ENCODE results near the gene FOXQ1. TPM values are rescaled to one million over a fixed set of nuclear protein-coding genes. Genes with fewer than 3 reads are reported as not detected.

The FOXQ1 gene
- total and polyA plus RNA-seq, 2 of the 13 experiments (the other 11 are each of a cell fraction or from before 2014, with no cell fraction given) = 35.2 to 39.8 TPM

DNA sequence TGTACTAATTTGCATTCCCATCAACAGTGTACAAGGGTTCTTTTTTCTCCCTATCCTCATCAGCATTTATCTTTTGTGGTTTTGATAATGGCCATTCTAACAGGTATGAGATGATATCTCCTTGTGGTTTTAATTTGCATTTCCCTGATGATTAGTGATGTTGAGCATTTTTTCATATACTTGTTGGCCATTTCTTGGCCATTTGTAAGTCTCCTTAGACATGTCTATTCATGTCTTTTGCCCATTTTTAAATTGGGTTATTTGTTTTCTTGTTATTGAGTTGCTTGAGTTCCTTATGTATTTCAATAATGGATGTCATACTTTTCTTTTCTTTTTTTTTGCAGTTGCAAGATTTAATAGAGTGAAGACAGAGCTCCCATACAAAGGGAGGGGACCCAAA is 17.8 kb downstream of the FOXQ1 start (continued):
- no peak for TF ChIP-seq ZNF800 (CRISPR knock-in tag; IDR thresholded peaks at IDR 0.05)

DNA sequence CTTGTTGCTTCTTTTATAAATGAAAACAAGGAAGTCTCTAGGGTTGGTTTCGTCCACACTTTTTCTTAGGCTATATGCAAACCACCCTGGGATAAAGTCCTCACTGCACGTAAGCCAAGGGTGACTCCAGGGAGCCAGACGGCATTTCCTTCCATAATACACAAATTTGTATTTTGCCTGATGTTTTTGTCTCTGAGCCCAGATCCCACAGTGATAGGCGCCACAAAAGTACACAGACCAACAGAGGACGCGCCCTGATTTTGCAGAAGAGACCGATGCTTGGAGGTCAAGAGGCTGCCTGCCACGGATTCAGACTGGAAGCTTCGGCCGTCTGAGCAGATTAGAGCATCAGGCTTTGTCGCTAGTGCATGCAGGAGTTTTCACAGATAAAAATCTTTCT is 22.8 kb downstream of the FOXQ1 start:
- Histone ChIP-seq H3K36me3 (replicated peaks in 1 of 2; ENCODE audit: control insufficient read depth in 1 of 2, insufficient read depth in 2 of 2, low read length in 2 of 2) (no peaks in the 10 kb centered on the region), H3K27me3 (ENCODE audit: control insufficient read depth in 1 of 2, insufficient read depth in 2 of 2, low read length in 2 of 2) (peaks cover 0 to 2% of the 10 kb centered on the region in 2 experiments; a peak in 1 of 5 replicates), H3K4me2 (ENCODE audit: low read depth, low read length) (peak overlapping the region; percentile 88), H3K4me3 (replicated peaks in 1 of 3; ENCODE audit: insufficient read depth in 1 of 3, low read depth in 2 of 3, low read length in 3 of 3) (peak overlapping the region; percentile 9 to 54 (median 25); a peak in 5 of 6 replicates), H3K9me3 (ENCODE audit: low read length) (peaks cover 11% of the 10 kb centered on the region; the same call in 1 of the 2 replicates), H3K79me2 (ENCODE audit: insufficient read depth, low read length) (no peaks in the 10 kb centered on the region), H4K20me1 (ENCODE audit: insufficient read depth, low read length) (no peaks in the 10 kb centered on the region), H3K4me1 (ENCODE audit: insufficient read depth, low read length) (peaks cover 48% of the 10 kb centered on the region), H2AFZ (ENCODE audit: low read length) (peak overlapping the region; percentile 45), H3K27ac (ENCODE audit: extremely low read length, insufficient read depth, low read length) (peak overlapping the region; percentile 73), H3K9ac (ENCODE audit: insufficient read depth, low read depth, low read length) (peak overlapping the region; percentile 28; the same call in 1 of the 2 replicates)
- ChIA-PET POLR2A (interaction anchor here (0.7 to 7.3 kb wide), 16 partner anchors 10 to 433 kb away, joined by 3 to 284 read pairs (median 18); partner anchors contain the start of gene FOXQ1), CTCF (ENCODE audit: low intra/inter-chr PET ratio, low total read pairs) (interaction anchor here (2.1 to 2.8 kb wide), 5 partner anchors 19 to 537 kb away, joined by 9 to 33 read pairs (median 11); partner anchors contain the start of gene FOXQ1)
- FAIRE-seq = no peak
- no peak for DNase-seq (ENCODE audit: low spot score)
- WGBS (ENCODE audit: low lambda C conversion rate) = 18% methylated on average over 11 of the region's 11 CpGs
- BruUV-seq (replicated peaks) = TSS peak; percentile 51
- intact Hi-C loops (cut with micrococcal nuclease; ENCODE audit: unreplicated experiment) (loop anchor here (1.0 kb wide), 5 partner anchors 9 to 106 kb away; no protein-coding TSS in a partner anchor), in situ Hi-C loops (cut with HindIII; ENCODE audit: extremely low pct_ligation_motif_present, low pct_unique_long_range_greater_than_20kb) (loop anchor here (5.0 kb wide), 1 partner anchor 422 kb away; no protein-coding TSS in a partner anchor)
- ATAC-seq = 0 out of 3 replicates have a peak, but pooled peaks have one; percentile 2
- no peak for TF ChIP-seq ZNF318 (CRISPR knock-in tag; IDR thresholded peaks at IDR 0.05)
- TF ChIP-seq MED8 (CRISPR knock-in tag; IDR thresholded peaks at IDR 0.05; ENCODE audit: insufficient replicate concordance) = no peak
- no peak for TF ChIP-seq AKAP8 (CRISPR knock-in tag; IDR thresholded peaks at IDR 0.05)
- TF ChIP-seq ZNF274 (CRISPR knock-in tag; IDR thresholded peaks at IDR 0.05) = no peak
- no peak for TF ChIP-seq PHB2 (IDR thresholded peaks at IDR 0.05; ENCODE audit: partially characterized antibody)
- TF ChIP-seq RFX3 (CRISPR knock-in tag; IDR thresholded peaks at IDR 0.05) = no peak
- no peak for TF ChIP-seq TAF1 (CRISPR knock-in tag; IDR thresholded peaks at IDR 0.05)
- no peak for TF ChIP-seq CEBPB (IDR thresholded peaks at IDR 0.05; ENCODE audit: borderline replicate concordance, low read depth, low read length)
- TF ChIP-seq JUNB (CRISPR knock-in tag; IDR thresholded peaks at IDR 0.05; ENCODE audit: borderline replicate concordance) = no peak
- no peak for TF ChIP-seq ZNF567 (CRISPR knock-in tag; IDR thresholded peaks at IDR 0.05; ENCODE audit: borderline replicate concordance)
- TF ChIP-seq PAWR (CRISPR knock-in tag; IDR thresholded peaks at IDR 0.05; ENCODE audit: borderline replicate concordance) = no peak
- TF ChIP-seq ZNF615 (CRISPR knock-in tag; IDR thresholded peaks at IDR 0.05; ENCODE audit: borderline replicate concordance) = no peak
